ENCODE measurements around the gene HSD11B2.
A peak's percentile ranks its signal among the peaks of the same experiment; 100 is the strongest.

The HSD11B2 gene

GRCh38 chr16:67415872-67416793 is 14.8 kb upstream of the HSD11B2 start, which contains the start of gene ZDHHC1:
TSS of gene ZDHHC1 (minus strand) at chr16:67416477. CDS start at chr16:67407775, 8,702 bp downstream.
- no peaks in the 10 kb centered on the region for H3K9me3 Mint-ChIP-seq
- peak within 1 kb of the TSS; percentile 72 for H3K27ac Mint-ChIP-seq
- intact Hi-C loops (cut with micrococcal nuclease), result no loop called here
- peaks cover 24% of the 10 kb centered on the region for H3K4me1 Mint-ChIP-seq (ENCODE audit: low read depth)
- peak within 1 kb of the TSS; percentile 75 for H3K4me3 Mint-ChIP-seq
- H3K27me3 Mint-ChIP-seq, result peaks cover 47% of the 10 kb centered on the region
- H3K36me3 Mint-ChIP-seq (ENCODE audit: low read depth), result no peaks in the 10 kb centered on the region

DNA sequence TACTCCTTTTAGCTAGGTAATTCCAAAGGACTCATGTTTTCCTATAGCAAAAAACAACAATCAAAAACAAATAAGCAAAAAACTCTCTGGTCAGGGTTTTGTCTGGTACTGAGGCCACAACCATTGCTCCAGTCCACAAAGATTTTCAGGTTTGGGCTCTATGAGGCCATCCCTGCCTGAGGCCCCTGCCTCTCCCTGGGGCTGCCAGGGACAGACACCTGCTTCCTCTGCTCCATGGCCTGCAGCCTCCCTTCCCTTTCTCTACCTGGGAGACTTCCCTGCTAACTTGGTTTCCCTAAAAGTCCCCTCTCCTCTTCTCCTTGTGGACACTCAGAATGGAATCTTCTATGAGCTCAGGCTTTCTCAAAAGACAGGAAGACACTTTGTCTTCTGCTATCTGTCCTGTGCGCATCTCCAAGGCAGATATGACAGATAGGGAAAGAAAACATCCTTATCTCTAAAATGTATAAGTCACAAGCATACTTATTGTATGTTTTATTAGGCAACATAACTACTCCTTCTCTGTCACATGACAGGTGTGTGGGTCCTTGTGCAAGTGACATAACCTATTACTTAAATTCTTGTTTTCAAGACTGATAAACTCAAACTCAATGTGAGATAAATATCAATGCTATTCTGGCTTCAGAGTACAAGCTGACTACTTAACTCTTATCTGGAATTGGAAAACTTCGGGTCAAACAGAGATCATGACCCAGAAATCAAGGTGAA is 13.4 kb upstream of the HSD11B2 start:
- no peak overlapping the region for H3K27ac Mint-ChIP-seq
- no peaks in the 10 kb centered on the region for H3K9me3 Mint-ChIP-seq
- no peak overlapping the region for H3K4me3 Mint-ChIP-seq
- H3K4me1 Mint-ChIP-seq (ENCODE audit: low read depth), result peaks cover 24% of the 10 kb centered on the region
- H3K27me3 Mint-ChIP-seq, result peaks cover 47% of the 10 kb centered on the region
- H3K36me3 Mint-ChIP-seq (ENCODE audit: low read depth), result no peaks in the 10 kb centered on the region
- intact Hi-C loops (cut with micrococcal nuclease), result no loop called here

DNA sequence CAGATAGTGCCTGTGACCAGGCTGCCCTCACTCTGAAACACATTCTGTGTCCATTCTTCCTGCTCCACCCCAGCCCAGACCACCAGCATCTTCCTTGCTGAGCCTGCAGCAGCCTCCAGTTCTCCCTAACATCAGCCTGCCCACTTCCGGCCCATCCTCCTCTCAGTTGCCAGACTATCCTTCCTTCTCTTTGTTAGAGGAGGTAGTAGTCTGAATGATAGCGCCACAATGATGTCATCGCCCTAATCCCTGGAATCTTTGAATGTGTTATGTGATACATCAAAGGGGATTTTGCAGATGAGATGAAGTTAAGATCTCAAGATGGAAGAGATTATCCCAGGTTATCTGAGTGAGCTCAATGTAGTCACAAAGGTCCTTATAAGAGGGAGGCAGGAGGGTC is 11.4 kb upstream of the HSD11B2 start:
- Mint-ChIP-seq H3K36me3 (ENCODE audit: low read depth) (no peaks in the 10 kb centered on the region), H3K4me1 (ENCODE audit: low read depth) (peaks cover 16% of the 10 kb centered on the region), H3K27ac (no peak overlapping the region), H3K27me3 (peaks cover 42% of the 10 kb centered on the region), H3K4me3 (no peak overlapping the region), H3K9me3 (no peaks in the 10 kb centered on the region)
- intact Hi-C loops (cut with micrococcal nuclease), result no loop called here

- H3K36me3 Mint-ChIP-seq (ENCODE audit: low read depth), result no peaks in the 10 kb centered on the region
- peaks cover 47% of the 10 kb centered on the region for H3K27me3 Mint-ChIP-seq
- H3K4me1 Mint-ChIP-seq (ENCODE audit: low read depth), result peaks cover 13% of the 10 kb centered on the region
- no peak overlapping the region for H3K27ac Mint-ChIP-seq
- H3K9me3 Mint-ChIP-seq, result no peaks in the 10 kb centered on the region
- intact Hi-C loops (cut with micrococcal nuclease), result no loop called here
- no peak overlapping the region for H3K4me3 Mint-ChIP-seq
These were observed 11.0 kb upstream of the HSD11B2 start for GRCh38 chr16:67419931-67420330.

- Mint-ChIP-seq H3K9me3 (no peaks in the 10 kb centered on the region), H3K27ac (no peak overlapping the region), H3K4me1 (ENCODE audit: low read depth) (peaks cover 6% of the 10 kb centered on the region), H3K36me3 (ENCODE audit: low read depth) (no peaks in the 10 kb centered on the region), H3K4me3 (no peak overlapping the region), H3K27me3 (peaks cover 53% of the 10 kb centered on the region)
- intact Hi-C loops (cut with micrococcal nuclease), result no loop called here
These were observed 9.9 kb upstream of the HSD11B2 start for GRCh38 chr16:67421030-67421429.

- H3K4me1 Mint-ChIP-seq (ENCODE audit: low read depth), result no peaks in the 10 kb centered on the region
- no peak overlapping the region for H3K4me3 Mint-ChIP-seq
- intact Hi-C loops (cut with micrococcal nuclease), result no loop called here
- no peaks in the 10 kb centered on the region for H3K9me3 Mint-ChIP-seq
- no peak overlapping the region for H3K27ac Mint-ChIP-seq
- H3K27me3 Mint-ChIP-seq, result peaks cover 54% of the 10 kb centered on the region
- H3K36me3 Mint-ChIP-seq (ENCODE audit: low read depth), result no peaks in the 10 kb centered on the region
These were observed 7.9 kb upstream of the HSD11B2 start for GRCh38 chr16:67423015-67423414.

GRCh38 chr16:67423611-67424260 is 7.2 kb upstream of the HSD11B2 start:
- H3K4me1 Mint-ChIP-seq (ENCODE audit: low read depth), result no peaks in the 10 kb centered on the region
- no peak overlapping the region for H3K4me3 Mint-ChIP-seq
- no peak overlapping the region for H3K27ac Mint-ChIP-seq
- no peaks in the 10 kb centered on the region for H3K36me3 Mint-ChIP-seq (ENCODE audit: low read depth)
- intact Hi-C loops (cut with micrococcal nuclease), result no loop called here
- peaks cover 59% of the 10 kb centered on the region for H3K27me3 Mint-ChIP-seq
- H3K9me3 Mint-ChIP-seq, result no peaks in the 10 kb centered on the region

DNA sequence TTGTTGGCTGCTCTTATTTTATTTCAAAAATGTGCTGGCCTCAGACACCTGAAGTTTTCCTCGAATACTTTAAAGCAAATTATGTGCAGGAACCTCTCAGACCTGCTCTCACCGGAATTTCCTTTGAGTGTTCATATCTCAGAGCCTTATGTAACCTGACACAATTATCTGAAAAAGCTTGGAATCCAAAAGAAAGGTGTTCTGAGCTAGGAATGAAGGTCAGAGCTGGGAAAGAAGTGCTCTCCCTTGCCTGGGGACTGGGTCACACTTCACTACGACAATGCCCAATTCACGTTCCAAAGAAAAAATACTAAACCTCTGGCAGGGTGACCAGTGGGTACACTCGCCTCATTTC is 6.7 kb upstream of the HSD11B2 start:
- Mint-ChIP-seq H3K36me3 (ENCODE audit: low read depth) (no peaks in the 10 kb centered on the region), H3K27ac (no peak overlapping the region), H3K4me1 (ENCODE audit: low read depth) (no peaks in the 10 kb centered on the region), H3K4me3 (no peak overlapping the region), H3K27me3 (peaks cover 63% of the 10 kb centered on the region), H3K9me3 (no peaks in the 10 kb centered on the region)
- intact Hi-C loops (cut with micrococcal nuclease), result no loop called here

GRCh38 chr16:67425061-67425460 is 5.9 kb upstream of the HSD11B2 start:
- no peaks in the 10 kb centered on the region for H3K36me3 Mint-ChIP-seq (ENCODE audit: low read depth)
- no peak overlapping the region for H3K27ac Mint-ChIP-seq
- no peaks in the 10 kb centered on the region for H3K9me3 Mint-ChIP-seq
- intact Hi-C loops (cut with micrococcal nuclease), result no loop called here
- H3K4me1 Mint-ChIP-seq (ENCODE audit: low read depth), result peaks cover 1% of the 10 kb centered on the region
- peaks cover 65% of the 10 kb centered on the region for H3K27me3 Mint-ChIP-seq
- no peak overlapping the region for H3K4me3 Mint-ChIP-seq

DNA sequence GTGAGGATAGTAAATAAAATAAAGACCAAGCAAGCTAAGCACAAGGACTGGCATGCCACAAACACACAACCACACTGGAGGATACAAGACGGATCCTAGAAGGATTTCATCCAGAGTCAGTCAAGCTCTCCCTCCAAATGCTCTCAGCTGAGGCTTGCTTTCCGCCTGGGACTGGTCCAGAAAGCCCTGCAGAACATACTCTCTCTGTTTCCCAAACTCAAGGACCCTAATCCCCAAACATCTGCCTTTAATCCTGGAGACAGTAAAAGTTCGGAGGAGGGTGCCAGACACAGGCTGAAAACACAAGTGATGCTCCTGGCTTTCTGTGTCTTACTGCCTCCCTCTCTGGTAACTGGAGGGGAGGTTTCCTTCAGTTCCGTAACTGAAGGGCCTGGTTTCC is 5.3 kb upstream of the HSD11B2 start:
- no peaks in the 10 kb centered on the region for H3K36me3 Mint-ChIP-seq (ENCODE audit: low read depth)
- intact Hi-C loops (cut with micrococcal nuclease), result no loop called here
- no peak overlapping the region for H3K4me3 Mint-ChIP-seq

DNA sequence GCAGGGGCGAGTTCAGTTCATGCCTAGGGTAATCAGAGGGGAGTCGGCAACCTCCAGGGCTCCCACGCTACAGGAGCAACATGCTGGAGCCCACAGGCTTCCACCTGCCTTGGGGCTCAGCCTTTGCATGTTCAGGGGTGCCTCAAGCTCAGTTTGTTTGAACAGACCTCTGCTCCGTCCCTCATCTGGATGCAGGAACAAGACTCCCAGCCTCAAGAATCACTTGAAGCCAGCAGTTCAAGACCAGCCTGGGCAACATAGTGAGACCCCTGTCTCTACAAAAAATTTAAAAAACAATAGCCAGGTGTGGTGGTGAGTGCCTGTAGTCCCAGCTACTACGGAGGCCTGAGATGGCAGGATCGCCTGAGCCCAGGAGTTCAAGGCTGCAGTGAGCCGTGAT is 4.9 kb upstream of the HSD11B2 start:
- intact Hi-C loops (cut with micrococcal nuclease), result no loop called here
- H3K27ac Mint-ChIP-seq, result no peak overlapping the region
- no peaks in the 10 kb centered on the region for H3K36me3 Mint-ChIP-seq (ENCODE audit: low read depth)
- peaks cover 64% of the 10 kb centered on the region for H3K27me3 Mint-ChIP-seq
- H3K4me1 Mint-ChIP-seq (ENCODE audit: low read depth), result peaks cover 7% of the 10 kb centered on the region
- H3K4me3 Mint-ChIP-seq, result no peak overlapping the region
- no peaks in the 10 kb centered on the region for H3K9me3 Mint-ChIP-seq

More for the DNA sequence above, 5.3 kb upstream of the HSD11B2 start:
- Mint-ChIP-seq H3K9me3 (no peaks in the 10 kb centered on the region), H3K4me1 (ENCODE audit: low read depth) (peaks cover 6% of the 10 kb centered on the region), H3K27me3 (peaks cover 66% of the 10 kb centered on the region), H3K27ac (no peak overlapping the region)

DNA sequence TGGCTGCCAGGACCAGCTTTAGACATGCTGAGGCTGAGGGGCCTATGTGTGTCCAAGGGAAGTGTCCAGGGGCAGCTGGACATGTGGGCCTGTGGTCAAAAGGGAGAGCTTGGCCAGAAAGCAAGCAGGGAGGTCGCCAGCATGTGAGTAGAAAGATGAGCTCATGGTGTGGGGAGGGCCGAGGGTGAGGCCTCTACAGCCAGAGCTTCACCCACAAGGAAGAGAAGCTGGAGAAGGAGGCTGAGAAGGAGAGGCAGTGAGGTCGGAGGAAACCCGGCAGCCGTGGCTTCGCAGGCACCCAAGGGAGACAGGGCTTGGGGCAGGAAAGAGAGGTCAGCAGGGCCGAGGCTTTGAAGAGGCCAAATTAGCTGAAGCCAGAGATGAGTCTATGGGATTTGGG is 4.0 kb upstream of the HSD11B2 start:
- intact Hi-C loops (cut with micrococcal nuclease), result no loop called here
- no peaks in the 10 kb centered on the region for H3K9me3 Mint-ChIP-seq
- H3K4me3 Mint-ChIP-seq, result no peak overlapping the region
- peaks cover 70% of the 10 kb centered on the region for H3K27me3 Mint-ChIP-seq
- H3K4me1 Mint-ChIP-seq (ENCODE audit: low read depth), result peaks cover 14% of the 10 kb centered on the region
- H3K36me3 Mint-ChIP-seq (ENCODE audit: low read depth), result no peaks in the 10 kb centered on the region
- no peak overlapping the region for H3K27ac Mint-ChIP-seq

DNA sequence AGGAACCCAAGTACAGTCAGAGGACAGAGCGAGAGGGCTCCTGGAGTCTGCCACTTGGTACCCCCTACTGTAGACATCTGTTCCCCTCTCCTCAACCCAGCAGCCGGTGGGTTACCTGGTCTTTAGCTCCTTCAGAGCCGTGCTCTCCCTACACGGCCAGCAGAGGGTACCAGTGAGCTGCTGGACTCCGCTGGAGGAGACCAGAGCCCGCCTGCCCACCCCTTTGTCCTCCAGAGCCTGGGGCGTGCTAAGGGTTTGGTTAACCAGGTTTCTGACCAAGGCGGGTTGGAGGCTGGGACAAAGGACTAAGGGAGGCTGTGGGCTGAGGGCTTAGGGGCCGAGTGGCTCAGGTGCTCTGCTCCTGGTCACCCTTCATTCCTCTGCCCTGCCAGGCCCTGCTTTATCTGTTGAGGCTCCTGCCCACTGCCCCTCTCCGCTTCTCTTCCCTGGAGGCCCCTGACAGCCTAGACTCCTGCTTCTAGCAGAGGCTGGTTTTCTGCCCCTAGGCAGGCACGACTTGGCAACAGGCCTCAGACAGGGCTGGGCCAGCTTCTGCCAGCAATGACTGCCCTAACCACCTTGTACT is 2.7 kb upstream of the HSD11B2 start:
- Mint-ChIP-seq H3K9me3 (no peaks in the 10 kb centered on the region), H3K27me3 (peaks cover 80% of the 10 kb centered on the region), H3K4me1 (ENCODE audit: low read depth) (peaks cover 27% of the 10 kb centered on the region), H3K36me3 (ENCODE audit: low read depth) (peaks cover 10% of the 10 kb centered on the region), H3K4me3 (no peak overlapping the region), H3K27ac (no peak overlapping the region)
- intact Hi-C loops (cut with micrococcal nuclease), result loop anchor here (1.0 kb wide), 1 partner anchor 38 kb away; no protein-coding TSS in a partner anchor
